AG09309 (cell line): Measurements from ENCODE around the gene UCK1.

Experiments used
- DNase-seq: peaks from one replicate; pipeline ENCODE4 v3.0.0-alpha.2; 2010; ENCODE audit warnings: low read depth
- H3K4me3 ChIP-seq: 2 replicates; pipeline ENCODE4 v1.5.1; 2011; ENCODE audit warnings: mild to moderate bottlenecking, low read depth, low read length, moderate library complexity; ENCODE audit not compliant: control insufficient read depth
- CTCF ChIP-seq: IDR thresholded peaks from 2 replicates; pipeline ENCODE4 v1.5.1; 2011; ENCODE audit warnings: mild to moderate bottlenecking, low read depth, low read length, inconsistent platforms; ENCODE audit not compliant: insufficient read depth, control insufficient read depth; ENCODE audit errors: missing control alignments

Gene UCK1

GRCh38 chr9:131503626-131504465 lies 27.2 kb downstream of the UCK1 start:
- peak overlapping the region; percentile 95 for H3K4me3 ChIP-seq
- TF ChIP-seq CTCF: no peak
- no peak for DNase-seq

GRCh38 chr9:131502781-131503625 lies 28.1 kb downstream of the UCK1 start, which contains the start of gene POMT1:
Gene POMT1 (plus strand): TSS chr9:131502918. CDS start chr9:131504219, 1,301 bp downstream.
- DNase-seq: peak; percentile 23
- H3K4me3 ChIP-seq: peak within 1 kb of the TSS; percentile 95
- no peak for TF ChIP-seq CTCF

GRCh38 chr9:131500939-131501541 lies 30.0 kb downstream of the UCK1 start:
- DNase-seq: peak; percentile 28
- H3K4me3 ChIP-seq: no peak overlapping the region
- no peak for TF ChIP-seq CTCF

- DNase-seq: no peak
- no peak overlapping the region for H3K4me3 ChIP-seq
- no peak for TF ChIP-seq CTCF
These were observed 30.7 kb downstream of the UCK1 start for GRCh38 chr9:131500377-131500776.

- DNase-seq: no peak
- TF ChIP-seq CTCF: no peak
- no peak overlapping the region for H3K4me3 ChIP-seq
These were observed 31.8 kb downstream of the UCK1 start for GRCh38 chr9:131499254-131499767.

GRCh38 chr9:131496844-131497405 lies 34.1 kb downstream of the UCK1 start:
- H3K4me3 ChIP-seq: no peak overlapping the region
- no peak for TF ChIP-seq CTCF
- DNase-seq: no peak
